ENCODE results near the gene GRM7. TPM values are rescaled to one million over a fixed set of nuclear protein-coding genes. Genes with fewer than 3 reads are reported as not detected.

GRM7 gene
- total RNA-seq, 1 experiment from 2014 or later, result 0.28 TPM

GRCh38 chr3:7215706-7216105 lies 354.8 kb downstream of the GRM7 start:
- no peak overlapping the region for H3K4ac ChIP-seq (ENCODE audit: low read depth, low read length)
- no peak overlapping the region for H2AFZ ChIP-seq (ENCODE audit: low read length)
- H3K79me1 ChIP-seq (ENCODE audit: insufficient read depth, low read depth, low read length, poor library complexity, severe bottlenecking), result no peaks in the 10 kb centered on the region
- no peaks in the 10 kb centered on the region for H3K27me3 Mint-ChIP-seq (ENCODE audit: low read depth)
- H3K23me2 ChIP-seq (ENCODE audit: insufficient read length, low read depth, low read length, poor library complexity, severe bottlenecking), result no peaks in the 10 kb centered on the region
- H3K9me3 ChIP-seq (ENCODE audit: control insufficient read depth, low read depth, low read length), result no peaks in the 10 kb centered on the region
- no peak overlapping the region for H3K14ac ChIP-seq (ENCODE audit: insufficient read depth, low read length)
- no CpG with 5 or more reads among the region's 3 CpGs for WGBS (ENCODE audit: extremely low coverage, insufficient read length, low lambda C conversion rate)
- peaks cover 7 to 13% of the 10 kb centered on the region in 2 experiments for H3K4me1 Mint-ChIP-seq
- H3K4me3 Mint-ChIP-seq, result no peak overlapping the region
- H3K56ac ChIP-seq (ENCODE audit: insufficient read length, low read depth, low read length), result no peak overlapping the region
- no peak overlapping the region for H4K91ac ChIP-seq (ENCODE audit: insufficient read length, low read depth, low read length)
- H3K79me2 ChIP-seq (ENCODE audit: insufficient read depth, low read length), result no peaks in the 10 kb centered on the region
- no peak overlapping the region for H3K23ac ChIP-seq (ENCODE audit: insufficient read length, low read depth, low read length)
- H3K4me2 ChIP-seq (ENCODE audit: insufficient read depth, insufficient read length, low read length), result no peak overlapping the region
- H2BK5ac ChIP-seq (ENCODE audit: insufficient read length, low read length), result no peak overlapping the region
- H3T11ph ChIP-seq (ENCODE audit: low read length), result no peak overlapping the region
- no peaks in the 10 kb centered on the region; the same call in 1 of the 2 replicates for H3K4me1 ChIP-seq (ENCODE audit: insufficient read depth, low read length)
- H2BK15ac ChIP-seq (ENCODE audit: low read depth, low read length), result no peak overlapping the region
- TF ChIP-seq CTCF (conservative IDR thresholded peaks at IDR 0.05), result no peak
- H2BK12ac ChIP-seq (ENCODE audit: insufficient read length, low read depth, low read length), result no peak overlapping the region
- no peak overlapping the region for H3K27ac ChIP-seq (ENCODE audit: insufficient read length, low read depth, low read length)
- no peak overlapping the region for H3K9ac ChIP-seq (ENCODE audit: extremely low read depth, insufficient read length, low read length)
- no peak overlapping the region for H2BK20ac ChIP-seq (ENCODE audit: low read depth, low read length, poor library complexity, severe bottlenecking)
- H3K27me3 ChIP-seq (ENCODE audit: insufficient read depth, low read length), result no peaks in the 10 kb centered on the region
- no peak overlapping the region for H4K8ac ChIP-seq (replicated peaks; ENCODE audit: insufficient read length, low read depth, low read length)
- H3K36me3 Mint-ChIP-seq (ENCODE audit: insufficient read depth in 1 of 3, low read depth in 3 of 3), result no peaks in the 10 kb centered on the region
- no peaks in the 10 kb centered on the region for H3K9me3 Mint-ChIP-seq
- no peaks in the 10 kb centered on the region for H4K20me1 ChIP-seq (ENCODE audit: control insufficient read depth, insufficient read depth, insufficient read length)
- H2AK5ac ChIP-seq (ENCODE audit: insufficient read length, low read length), result no peak overlapping the region
- H3K27ac Mint-ChIP-seq, result no peak overlapping the region
- H3K18ac ChIP-seq (ENCODE audit: insufficient read length, low read depth, low read length), result no peak overlapping the region
- no peak overlapping the region for H2BK120ac ChIP-seq (ENCODE audit: low read depth, low read length, poor library complexity, severe bottlenecking)
- H4K5ac ChIP-seq (ENCODE audit: insufficient read length, low read depth, low read length), result no peak overlapping the region
- no peak for DNase-seq
